HG03039 (cell line): ENCODE measurements around the gene NRXN3.

ENCODE experiments used
- ATAC-seq: cut with Tn5 transposase; IDR thresholded peaks from one replicate; pipeline ENCODE4 v1.9.1; 2021; ENCODE audit warnings: mild to moderate bottlenecking, moderate library complexity; ENCODE audit not compliant: unreplicated experiment

The NRXN3 gene

GRCh38 chr14:79424462-79424861 lies 1254.3 kb downstream of the NRXN3 start:
- ATAC-seq: no peak

DNA sequence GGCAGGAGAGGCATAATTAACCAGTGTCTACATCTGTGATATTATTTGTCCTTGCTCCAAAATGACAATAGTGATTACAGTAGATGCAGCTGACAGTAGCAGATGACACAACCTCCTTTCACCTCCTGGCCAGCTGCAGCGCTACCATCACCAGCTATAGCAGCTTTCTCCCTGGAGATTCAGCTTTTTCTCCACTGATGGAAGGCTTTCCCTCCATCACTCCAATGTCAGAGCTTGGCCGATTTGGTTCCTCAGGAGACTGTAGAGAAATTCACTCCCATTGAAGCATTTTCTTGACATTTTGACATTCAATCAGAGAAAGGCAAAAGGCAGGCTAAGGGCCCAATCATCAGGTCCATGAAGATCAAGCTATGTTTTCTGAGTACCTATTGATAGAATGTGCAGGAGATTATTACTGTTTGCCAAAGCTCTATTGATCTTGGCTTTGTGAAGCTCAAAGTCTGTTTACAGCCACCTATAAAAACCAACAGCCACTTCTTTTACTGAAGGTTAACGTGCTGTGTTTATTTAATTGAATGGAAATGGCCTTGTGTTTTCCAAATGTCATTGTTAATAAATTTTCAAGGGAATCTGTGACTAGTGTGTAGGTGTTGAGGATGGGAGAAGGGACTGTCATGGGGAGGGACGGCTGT lies 1256.1 kb downstream of the NRXN3 start:
- no peak for ATAC-seq

DNA sequence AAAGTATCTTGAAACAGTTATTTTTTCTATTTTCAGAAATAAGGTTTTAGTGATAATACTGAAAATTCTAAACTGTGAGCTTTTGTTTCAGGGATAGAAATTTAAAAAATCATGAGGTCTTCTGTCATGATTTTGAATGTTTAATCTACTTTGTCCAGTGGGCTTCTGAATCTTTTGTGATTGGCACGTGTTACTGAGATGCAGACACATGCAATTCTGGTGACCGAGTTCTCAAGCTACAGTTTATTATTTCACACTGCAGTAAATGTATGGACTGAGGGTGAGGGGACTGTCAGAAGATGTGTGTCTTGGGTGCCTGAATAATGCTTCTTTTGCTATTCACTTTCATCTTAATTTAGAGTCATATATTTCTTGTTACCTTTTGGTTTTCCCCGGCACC lies 1262.5 kb downstream of the NRXN3 start:
- no peak for ATAC-seq

DNA sequence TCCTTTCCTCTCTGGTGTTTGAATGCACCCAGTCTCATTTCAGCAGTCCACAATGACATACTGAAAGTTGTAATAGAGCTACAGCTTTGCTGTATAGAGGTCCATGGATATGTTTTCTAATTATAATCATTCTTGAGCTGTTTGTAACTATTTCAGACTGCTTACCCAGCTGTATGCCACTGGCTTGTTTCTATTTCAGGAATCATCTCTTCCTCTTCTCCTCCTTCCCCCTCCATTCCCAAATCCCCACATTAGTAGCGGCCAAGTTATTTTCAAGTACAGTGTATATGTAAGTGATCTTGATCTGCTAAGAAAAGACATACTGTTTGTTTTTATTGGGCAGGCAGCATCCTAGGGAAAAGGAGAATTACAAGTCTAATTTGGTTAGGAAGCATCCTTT lies 1266.2 kb downstream of the NRXN3 start:
- no peak for ATAC-seq

DNA sequence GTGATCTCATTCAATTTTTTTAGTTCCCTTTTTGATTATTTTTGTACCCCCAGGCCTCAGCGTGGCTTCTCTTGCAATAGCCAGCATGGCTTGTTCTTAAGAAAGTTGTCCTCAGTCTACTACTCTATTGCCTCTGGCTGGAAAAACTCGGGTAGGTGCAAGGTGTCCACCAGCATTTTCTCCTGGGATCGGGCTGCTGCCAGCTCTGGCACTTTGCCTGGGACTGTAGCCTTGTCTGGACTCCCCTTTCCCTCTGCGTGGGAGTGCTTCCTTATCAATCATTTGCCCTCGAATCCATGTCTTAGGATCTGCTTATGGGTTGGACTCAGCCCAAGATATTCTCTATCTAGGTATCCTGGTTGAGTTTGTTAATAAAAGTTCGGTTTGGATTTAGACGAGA lies 1267.8 kb downstream of the NRXN3 start:
- ATAC-seq: no peak

- no peak for ATAC-seq
These were observed 1268.6 kb downstream of the NRXN3 start for GRCh38 chr14:79438696-79439342.

GRCh38 chr14:79442786-79443185 lies 1272.6 kb downstream of the NRXN3 start:
- ATAC-seq: no peak

GRCh38 chr14:79443602-79444001 lies 1273.4 kb downstream of the NRXN3 start:
- ATAC-seq: no peak

DNA sequence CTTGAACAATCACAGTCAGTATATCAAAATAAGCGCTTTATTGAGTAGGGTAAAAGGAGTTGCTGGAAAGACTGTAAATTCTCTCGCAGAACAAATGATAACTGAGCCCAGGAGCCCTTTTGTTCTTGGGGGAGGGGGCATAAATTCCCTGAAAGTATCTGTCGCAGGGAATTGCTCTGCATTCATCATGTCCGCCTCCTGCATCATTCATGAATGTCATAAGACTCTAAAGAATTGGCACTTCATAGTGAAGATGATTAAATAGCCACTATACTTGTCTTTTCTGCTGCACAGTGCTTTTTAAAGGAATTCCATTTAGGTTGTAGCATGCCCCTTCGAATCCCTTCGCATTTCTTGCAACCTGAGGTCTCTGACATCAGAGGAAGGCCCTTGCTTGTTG lies 1278.8 kb downstream of the NRXN3 start:
- no peak for ATAC-seq

DNA sequence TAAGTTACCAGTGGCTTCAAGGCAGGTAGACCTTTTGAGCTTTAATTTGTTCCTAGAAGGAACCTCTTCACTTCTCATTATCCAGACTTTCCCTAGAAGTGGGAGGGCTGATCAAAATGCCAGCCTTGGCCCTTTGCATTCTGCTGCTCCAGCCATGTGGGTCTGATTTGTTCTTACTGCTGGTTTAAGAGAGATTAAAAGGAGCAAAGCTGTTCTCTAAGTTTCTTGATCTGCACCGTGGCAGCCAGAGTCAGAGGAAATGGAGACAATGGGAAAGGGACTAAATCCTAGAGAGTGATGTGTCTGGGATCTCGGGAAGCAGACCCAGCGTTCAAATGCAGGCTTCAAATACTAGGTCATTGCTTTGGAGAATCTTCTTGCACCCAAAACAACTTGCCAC lies 1281.4 kb downstream of the NRXN3 start:
- ATAC-seq: no peak

- ATAC-seq: no peak
These were observed 1283.1 kb downstream of the NRXN3 start for GRCh38 chr14:79453276-79453675.

- no peak for ATAC-seq
These were observed 1294.3 kb downstream of the NRXN3 start for GRCh38 chr14:79464468-79464867.

- ATAC-seq: no peak
These were observed 1295.5 kb downstream of the NRXN3 start for GRCh38 chr14:79465651-79466050.

DNA sequence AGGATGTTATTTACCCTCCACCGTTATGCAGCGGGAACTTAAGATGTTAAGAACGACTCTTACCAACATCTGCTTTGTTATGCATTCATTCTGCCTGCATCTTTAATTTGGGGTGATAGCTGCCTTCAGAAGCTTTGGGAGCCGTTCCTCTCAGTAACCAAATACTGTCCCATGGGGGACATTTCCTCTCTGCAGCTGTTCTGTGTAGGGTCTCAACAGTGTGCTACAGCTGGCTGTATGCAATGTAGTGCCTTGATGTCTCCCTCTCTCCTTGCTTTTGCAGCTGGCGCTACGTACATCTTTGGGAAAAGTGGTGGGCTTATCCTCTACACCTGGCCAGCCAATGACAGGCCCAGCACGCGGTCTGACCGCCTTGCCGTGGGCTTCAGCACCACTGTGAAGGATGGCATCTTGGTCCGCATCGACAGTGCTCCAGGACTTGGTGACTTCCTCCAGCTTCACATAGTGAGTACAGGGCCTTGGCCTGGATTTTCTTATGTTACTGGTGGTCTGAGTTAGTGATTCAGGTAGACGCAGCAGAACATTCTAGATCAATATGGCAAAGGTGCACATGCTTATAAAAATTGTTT lies 1296.9 kb downstream of the NRXN3 start:
- ATAC-seq: no peak

DNA sequence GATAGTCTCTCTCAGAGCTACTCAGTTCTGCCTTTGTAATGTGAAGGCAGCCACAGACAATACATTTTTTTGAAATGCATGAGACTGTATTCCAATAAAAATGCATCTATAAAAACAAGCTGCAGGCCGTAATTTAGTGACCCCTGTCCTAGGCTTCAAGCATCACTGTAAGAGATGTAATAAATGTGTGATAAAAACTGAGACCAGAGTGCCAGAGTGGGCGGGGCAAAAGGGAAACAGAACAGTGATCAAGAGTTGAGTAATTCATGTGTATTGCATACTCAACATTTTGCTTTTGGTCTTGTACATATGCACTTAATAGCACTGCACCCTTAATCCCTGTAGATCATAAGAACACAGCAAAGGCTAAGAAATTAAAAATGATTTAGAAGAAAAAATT lies 1297.7 kb downstream of the NRXN3 start:
- ATAC-seq: no peak

- no peak for ATAC-seq
These were observed 1298.3 kb downstream of the NRXN3 start for GRCh38 chr14:79468486-79468885.

GRCh38 chr14:79473651-79474050 lies 1303.5 kb downstream of the NRXN3 start:
- ATAC-seq: no peak

GRCh38 chr14:79475887-79476532 lies 1305.8 kb downstream of the NRXN3 start:
- no peak for ATAC-seq

DNA sequence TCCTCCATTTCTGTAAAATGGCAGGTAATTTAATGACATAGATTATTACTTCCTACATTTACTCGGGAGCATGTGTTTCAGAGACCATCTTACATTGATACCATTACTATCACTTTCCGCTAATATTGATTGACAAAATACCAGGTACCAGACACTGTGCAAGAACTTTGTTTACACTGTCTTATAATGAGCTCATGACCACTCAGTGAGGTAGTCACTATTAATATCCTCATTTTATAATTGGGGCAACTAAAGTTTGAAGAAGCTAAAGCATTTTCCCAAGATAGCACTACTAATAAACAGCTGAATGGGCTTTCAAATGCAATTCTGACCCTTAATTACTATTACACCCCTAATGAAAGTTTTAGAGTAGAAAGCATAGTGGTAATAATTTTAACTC lies 1306.4 kb downstream of the NRXN3 start:
- no peak for ATAC-seq

GRCh38 chr14:79480212-79480611 lies 1310.0 kb downstream of the NRXN3 start:
- no peak for ATAC-seq

- ATAC-seq: no peak
These were observed 1312.7 kb downstream of the NRXN3 start for GRCh38 chr14:79482825-79483224.
